ENCODE data around the gene TTLL10. TPM values are rescaled to one million over a fixed set of nuclear protein-coding genes. Genes with fewer than 3 reads are reported as not detected.

The TTLL10 gene
- total and polyA plus RNA-seq, 2 of the 4 experiments (the other 2 are of a cell fraction) = not detected

DNA sequence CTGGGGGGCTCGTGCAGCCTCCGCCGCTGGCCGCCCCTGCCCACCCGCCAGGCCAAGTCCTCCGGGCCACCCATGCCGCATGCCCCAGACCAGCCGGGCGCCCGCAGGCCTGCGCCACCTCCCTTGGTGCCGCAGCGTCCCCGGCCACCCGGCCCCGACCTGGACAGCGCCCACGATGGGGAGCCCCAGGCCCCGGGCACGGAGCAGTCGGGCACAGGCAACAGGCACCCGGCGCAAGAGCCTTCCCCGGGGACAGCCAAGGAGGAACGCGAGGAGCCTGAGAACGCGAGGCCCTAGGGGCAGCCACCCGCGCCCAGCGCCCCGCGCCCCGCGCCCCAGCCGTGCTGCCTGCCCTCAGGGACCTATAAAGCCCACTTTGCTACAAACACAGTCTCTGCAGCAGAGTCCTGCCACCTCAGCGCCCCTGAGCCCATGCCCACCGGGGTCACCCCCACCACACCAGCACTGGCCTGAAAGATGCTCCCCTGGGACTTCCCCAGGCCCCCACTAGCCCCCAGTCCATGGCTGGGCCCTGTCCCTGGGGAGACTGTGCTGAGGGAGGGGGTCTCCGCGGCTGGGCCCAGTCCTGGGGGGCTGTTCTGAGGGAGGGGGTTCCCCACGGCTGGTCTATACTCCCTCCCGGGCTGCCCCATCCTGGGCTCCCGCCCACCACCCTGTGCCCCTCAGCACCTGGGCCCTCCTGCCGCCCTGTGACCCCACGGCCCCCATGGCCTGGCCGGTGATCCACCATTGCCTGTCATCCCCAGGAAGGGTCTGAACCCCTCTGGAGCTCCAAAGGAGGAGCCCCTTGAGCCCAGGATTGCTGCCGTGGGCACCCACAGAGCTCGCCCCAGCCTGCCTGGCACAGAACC, 24.1 kb downstream of the TTLL10 start:
- DNase-seq = no peak
- H3K36me3 ChIP-seq (ENCODE audit: control insufficient read depth, insufficient read depth, low read length) = no peaks in the 10 kb centered on the region
- intact Hi-C loops (cut with micrococcal nuclease) (no loop called here), dilution Hi-C loops (cut with HindIII; ENCODE audit: low sequenced_read_pairs, unreplicated experiment) (no loop called here), in situ Hi-C loops (cut with MboI; ENCODE audit: low sequenced_read_pairs) (no loop called here)
- H3K4me1 ChIP-seq (ENCODE audit: control insufficient read depth, insufficient read depth, low read length) = no peaks in the 10 kb centered on the region
- no peak overlapping the region for H2BK15ac ChIP-seq (ENCODE audit: low read depth, low read length)
- H2BK5ac ChIP-seq (ENCODE audit: low read depth, low read length, poor library complexity, severe bottlenecking) = no peak overlapping the region
- H3K4me3 ChIP-seq (ENCODE audit: insufficient read depth, low read depth, low read length) = no peak overlapping the region
- H3K9me1 ChIP-seq (ENCODE audit: insufficient read depth, low read length) = no peaks in the 10 kb centered on the region
- H3K27me3 ChIP-seq (ENCODE audit: control insufficient read depth, insufficient read depth, low read length) = no peaks in the 10 kb centered on the region; the same call in 1 of the 2 replicates
- no peak overlapping the region for H3K4ac ChIP-seq (ENCODE audit: low read depth, low read length)
- no peaks in the 10 kb centered on the region for H3K79me1 ChIP-seq (ENCODE audit: low read depth in 1 of 2, low read length in 2 of 2)
- no peak overlapping the region for H3K9ac ChIP-seq (ENCODE audit: low read depth, low read length)
- no peak overlapping the region for H3K27ac ChIP-seq (ENCODE audit: insufficient read depth, low read length)
- H3K4me2 ChIP-seq (ENCODE audit: low read depth, low read length) = no peak overlapping the region
- H3K9me3 ChIP-seq (ENCODE audit: control insufficient read depth, insufficient read depth, low read length) = peaks cover 11% of the 10 kb centered on the region
- H2AFZ ChIP-seq (replicated peaks; ENCODE audit: low read length, poor library complexity) = no peak overlapping the region
- no peak overlapping the region for H3K56ac ChIP-seq (ENCODE audit: extremely low read depth, insufficient read depth, low read length)
- BruUV-seq (replicated peaks) = no TSS peak
- no peak for TF ChIP-seq SMC3 (IDR thresholded peaks at IDR 0.05; ENCODE audit: low read depth, low read length)
- no peak for TF ChIP-seq RAD21 (IDR thresholded peaks at IDR 0.05; ENCODE audit: low read length)
- no peak for TF ChIP-seq NFE2L2 (IDR thresholded peaks at IDR 0.05; ENCODE audit: low read depth, low read length)
- no peak for TF ChIP-seq MXI1 (IDR thresholded peaks at IDR 0.05; ENCODE audit: borderline replicate concordance, low read depth, low read length)
- no peak for TF ChIP-seq POLR2A (IDR thresholded peaks at IDR 0.05; ENCODE audit: low read depth, low read length)
- TF ChIP-seq, protein P1, sequence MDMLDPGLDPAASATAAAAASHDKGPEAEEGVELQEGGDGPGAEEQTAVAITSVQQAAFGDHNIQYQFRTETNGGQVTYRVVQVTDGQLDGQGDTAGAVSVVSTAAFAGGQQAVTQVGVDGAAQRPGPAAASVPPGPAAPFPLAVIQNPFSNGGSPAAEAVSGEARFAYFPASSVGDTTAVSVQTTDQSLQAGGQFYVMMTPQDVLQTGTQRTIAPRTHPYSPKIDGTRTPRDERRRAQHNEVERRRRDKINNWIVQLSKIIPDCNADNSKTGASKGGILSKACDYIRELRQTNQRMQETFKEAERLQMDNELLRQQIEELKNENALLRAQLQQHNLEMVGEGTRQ (IDR thresholded peaks at IDR 0.05; ENCODE audit: low read depth, low read length) = no peak
- no peak for TF ChIP-seq MAFK (IDR thresholded peaks at IDR 0.05; ENCODE audit: low read depth, low read length)
- TF ChIP-seq RFX5 (IDR thresholded peaks at IDR 0.05; ENCODE audit: low read depth, low read length) = no peak
- no peak for TF ChIP-seq CEBPB (IDR thresholded peaks at IDR 0.05; ENCODE audit: low read depth, low read length)
- no peak for TF ChIP-seq ELK1 (IDR thresholded peaks at IDR 0.05; ENCODE audit: borderline replicate concordance, low read depth, low read length)
- TF ChIP-seq, protein P2, sequence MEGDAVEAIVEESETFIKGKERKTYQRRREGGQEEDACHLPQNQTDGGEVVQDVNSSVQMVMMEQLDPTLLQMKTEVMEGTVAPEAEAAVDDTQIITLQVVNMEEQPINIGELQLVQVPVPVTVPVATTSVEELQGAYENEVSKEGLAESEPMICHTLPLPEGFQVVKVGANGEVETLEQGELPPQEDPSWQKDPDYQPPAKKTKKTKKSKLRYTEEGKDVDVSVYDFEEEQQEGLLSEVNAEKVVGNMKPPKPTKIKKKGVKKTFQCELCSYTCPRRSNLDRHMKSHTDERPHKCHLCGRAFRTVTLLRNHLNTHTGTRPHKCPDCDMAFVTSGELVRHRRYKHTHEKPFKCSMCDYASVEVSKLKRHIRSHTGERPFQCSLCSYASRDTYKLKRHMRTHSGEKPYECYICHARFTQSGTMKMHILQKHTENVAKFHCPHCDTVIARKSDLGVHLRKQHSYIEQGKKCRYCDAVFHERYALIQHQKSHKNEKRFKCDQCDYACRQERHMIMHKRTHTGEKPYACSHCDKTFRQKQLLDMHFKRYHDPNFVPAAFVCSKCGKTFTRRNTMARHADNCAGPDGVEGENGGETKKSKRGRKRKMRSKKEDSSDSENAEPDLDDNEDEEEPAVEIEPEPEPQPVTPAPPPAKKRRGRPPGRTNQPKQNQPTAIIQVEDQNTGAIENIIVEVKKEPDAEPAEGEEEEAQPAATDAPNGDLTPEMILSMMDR (conservative IDR thresholded peaks at IDR 0.05; ENCODE audit: low read depth, low read length) = no peak
- TF ChIP-seq CHD1 (IDR thresholded peaks at IDR 0.05; ENCODE audit: low read depth, low read length) = no peak
- no peak for TF ChIP-seq MAZ (IDR thresholded peaks at IDR 0.05; ENCODE audit: borderline replicate concordance, low read depth, low read length)
- no peak for TF ChIP-seq RCOR1 (IDR thresholded peaks at IDR 0.05; ENCODE audit: insufficient replicate concordance, low read length)
- no peak overlapping the region for H4K91ac ChIP-seq (ENCODE audit: insufficient read depth, low read depth, low read length)
- no peak overlapping the region for H2AK9ac ChIP-seq (replicated peaks; ENCODE audit: low read depth, low read length, poor library complexity)
- no peak overlapping the region for H3K23ac ChIP-seq (ENCODE audit: low read depth, low read length)
- H3K14ac ChIP-seq (replicated peaks; ENCODE audit: low read depth, low read length) = no peak overlapping the region
- ChIA-PET POLR2A (ENCODE audit: unreplicated experiment) (no interaction called here), CTCF (no interaction called here)
- H3K18ac ChIP-seq (ENCODE audit: low read depth, low read length) = no peak overlapping the region
- no peak overlapping the region for H4K8ac ChIP-seq (ENCODE audit: low read depth in 2 of 2, low read length in 2 of 2)
- no peak overlapping the region for H2BK120ac ChIP-seq (ENCODE audit: low read depth, low read length)
- 90% methylated on average over 20 of the region's 48 CpGs; no CpG with 5 or more reads in 1 of the 2 experiments for WGBS, 2 experiments (ENCODE audit: extremely low coverage in 2 of 2, insufficient read length in 1 of 2)
- no peak overlapping the region for H4K5ac ChIP-seq (ENCODE audit: low read depth, low read length)
- no peaks in the 10 kb centered on the region for H4K20me1 ChIP-seq (ENCODE audit: insufficient read depth, low read length)
- H2AK5ac ChIP-seq (ENCODE audit: low read depth, low read length) = no peak overlapping the region
- no peak overlapping the region for H2BK20ac ChIP-seq (ENCODE audit: low read depth, low read length)
- ATAC-seq (ENCODE audit: low read depth) = no peak
